B cell (primary cell): ENCODE data around the gene FAM76A.

ENCODE experiments used
- EZH2 ChIP-seq: IDR thresholded peaks from 2 replicates; pipeline ENCODE4 v1.6.1; 2012; ENCODE audit warnings: borderline replicate concordance, low read depth, mild to moderate bottlenecking, moderate library complexity, low read length; ENCODE audit not compliant: insufficient read depth, poor library complexity, severe bottlenecking
- TF ChIP-seq, protein P1 (sequence below): fragments of 200-600 bp; IDR thresholded peaks from one replicate; pipeline ENCODE4 v1.8.0; 2022; ENCODE audit warnings: antibody characterized with exemption, mild to moderate bottlenecking

DNA sequence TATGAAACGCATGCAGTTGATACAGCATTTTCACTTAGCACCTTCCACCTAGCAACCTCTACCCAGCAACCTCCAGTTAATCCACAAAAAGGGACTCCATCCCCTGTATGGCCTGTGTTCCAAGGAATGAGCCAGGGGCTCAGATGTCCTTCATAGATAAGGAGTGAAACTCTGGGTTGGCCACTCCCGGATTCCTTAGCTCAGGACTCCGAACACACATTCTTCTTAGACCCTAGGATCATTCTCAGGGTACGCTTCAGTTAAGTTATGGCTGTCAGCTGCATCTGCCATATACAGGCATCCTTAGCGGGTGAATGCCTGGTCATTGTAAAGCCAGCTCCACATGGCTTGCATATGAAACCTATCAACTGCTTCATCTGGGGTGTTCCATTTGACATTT, 37.9 kb upstream of the FAM76A start:
- TF ChIP-seq, protein P1, sequence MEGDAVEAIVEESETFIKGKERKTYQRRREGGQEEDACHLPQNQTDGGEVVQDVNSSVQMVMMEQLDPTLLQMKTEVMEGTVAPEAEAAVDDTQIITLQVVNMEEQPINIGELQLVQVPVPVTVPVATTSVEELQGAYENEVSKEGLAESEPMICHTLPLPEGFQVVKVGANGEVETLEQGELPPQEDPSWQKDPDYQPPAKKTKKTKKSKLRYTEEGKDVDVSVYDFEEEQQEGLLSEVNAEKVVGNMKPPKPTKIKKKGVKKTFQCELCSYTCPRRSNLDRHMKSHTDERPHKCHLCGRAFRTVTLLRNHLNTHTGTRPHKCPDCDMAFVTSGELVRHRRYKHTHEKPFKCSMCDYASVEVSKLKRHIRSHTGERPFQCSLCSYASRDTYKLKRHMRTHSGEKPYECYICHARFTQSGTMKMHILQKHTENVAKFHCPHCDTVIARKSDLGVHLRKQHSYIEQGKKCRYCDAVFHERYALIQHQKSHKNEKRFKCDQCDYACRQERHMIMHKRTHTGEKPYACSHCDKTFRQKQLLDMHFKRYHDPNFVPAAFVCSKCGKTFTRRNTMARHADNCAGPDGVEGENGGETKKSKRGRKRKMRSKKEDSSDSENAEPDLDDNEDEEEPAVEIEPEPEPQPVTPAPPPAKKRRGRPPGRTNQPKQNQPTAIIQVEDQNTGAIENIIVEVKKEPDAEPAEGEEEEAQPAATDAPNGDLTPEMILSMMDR = no peak
- TF ChIP-seq EZH2 = no peak
